ENCODE results near the gene ZNF738. TPM values are rescaled to one million over a fixed set of nuclear protein-coding genes. Genes with fewer than 3 reads are reported as not detected.

Gene ZNF738
- total RNA-seq, 4 donors from 2014 or later: 4.7 to 6.0 (median 5.1) TPM

GRCh38 chr19:21396121-21396520 lies 37.3 kb downstream of the ZNF738 start:
- TF ChIP-seq CTCF (IDR thresholded peaks at IDR 0.05; ENCODE audit: low read depth): no peak

- TF ChIP-seq CTCF (IDR thresholded peaks at IDR 0.05; ENCODE audit: low read depth): no peak
Observed at GRCh38 chr19:21396893-21397572, 38.2 kb downstream of the ZNF738 start, which contains the start of gene ZNF493. ZNF493 (plus strand) TSS chr19:21397133; CDS start chr19:21397238, 105 bp downstream.

- TF ChIP-seq CTCF (IDR thresholded peaks at IDR 0.05; ENCODE audit: low read depth): no peak
Observed at GRCh38 chr19:21398851-21399250, 40.1 kb downstream of the ZNF738 start.

- TF ChIP-seq CTCF (IDR thresholded peaks at IDR 0.05; ENCODE audit: low read depth): no peak
Observed at GRCh38 chr19:21402303-21402985, 43.6 kb downstream of the ZNF738 start.

- TF ChIP-seq CTCF (IDR thresholded peaks at IDR 0.05; ENCODE audit: low read depth): no peak
Observed at GRCh38 chr19:21410166-21410565, 51.4 kb downstream of the ZNF738 start.

GRCh38 chr19:21422244-21422643 lies 63.4 kb downstream of the ZNF738 start:
- no peak for TF ChIP-seq CTCF (IDR thresholded peaks at IDR 0.05; ENCODE audit: low read depth)

All from subcutaneous adipose tissue (tissue), 4 donors.